Kasumi-1 (cell line): ENCODE results near the gene CCR7.

Source experiments
- DNase-seq, 2 experiments: peaks; one replicate each; lab custom pipeline; 2025; lab: John Stamatoyannopoulos, UW

The CCR7 gene

GRCh38 chr17:40561871-40562611, 3.2 kb downstream of the CCR7 start:
- DNase-seq: peak; percentile 22 to 40

- no peak for DNase-seq
Measured at GRCh38 chr17:40561294-40561870, 3.9 kb downstream of the CCR7 start.

- peak; percentile 34 to 37 for DNase-seq
Measured at GRCh38 chr17:40560592-40561293, 4.5 kb downstream of the CCR7 start.

- peak; percentile 78 to 80 for DNase-seq
Measured at GRCh38 chr17:40559954-40560591, 5.2 kb downstream of the CCR7 start.

GRCh38 chr17:40559564-40559916, 5.7 kb downstream of the CCR7 start:
- DNase-seq: no peak

GRCh38 chr17:40558890-40559563, 6.2 kb downstream of the CCR7 start:
- no peak for DNase-seq

GRCh38 chr17:40558300-40558889, 6.9 kb downstream of the CCR7 start:
- no peak for DNase-seq

- DNase-seq: peak in 1 of 2 experiments; percentile 2
Measured at GRCh38 chr17:40557531-40558299, 7.6 kb downstream of the CCR7 start.

GRCh38 chr17:40556884-40557414, 8.3 kb downstream of the CCR7 start:
- no peak for DNase-seq

- DNase-seq: no peak
Measured at GRCh38 chr17:40556198-40556661, 9.0 kb downstream of the CCR7 start.

- DNase-seq: no peak
Measured at GRCh38 chr17:40555296-40556190, 9.7 kb downstream of the CCR7 start.

GRCh38 chr17:40554646-40555295, 10.5 kb downstream of the CCR7 start:
- no peak for DNase-seq

- no peak for DNase-seq
Measured at GRCh38 chr17:40553694-40554534, 11.4 kb downstream of the CCR7 start.

- DNase-seq: no peak
Measured at GRCh38 chr17:40552806-40553693, 12.2 kb downstream of the CCR7 start.

- DNase-seq: no peak
Measured at GRCh38 chr17:40551879-40552768, 13.1 kb downstream of the CCR7 start.
